HepG2 (cell line): Measurements from ENCODE around the gene N4BP2. TPM values are rescaled to one million over a fixed set of nuclear protein-coding genes. Genes with fewer than 3 reads are reported as not detected.
A peak's percentile ranks its signal among the peaks of the same experiment; 100 is the strongest.

Experiments used
- MBD4 ChIP-seq: IDR thresholded peaks from 2 replicates; pipeline ENCODE4 v1.6.1; 2012; ENCODE audit warnings: low read length, inconsistent platforms, borderline replicate concordance
- NCOR1 ChIP-seq: fragments of 200-600 bp; sonication (generic); IDR thresholded peaks from 2 replicates; pipeline ENCODE4 v1.7.0; 2017; ENCODE audit warnings: antibody characterized with exemption, low read length, borderline replicate concordance
- NFATC3 ChIP-seq: sonication (generic); formaldehyde crosslinking; IDR thresholded peaks from 2 replicates; pipeline ENCODE4 v1.5.1; 2020; ENCODE audit warnings: mild to moderate bottlenecking, missing genetic modification reagents
- TCF7 ChIP-seq: sonication (generic); IDR thresholded peaks from 2 replicates; pipeline ENCODE4 v1.6.1; 2016; ENCODE audit warnings: antibody characterized with exemption, low read depth
- ZSCAN12 ChIP-seq: sonication (generic); formaldehyde crosslinking; IDR thresholded peaks from 2 replicates; pipeline ENCODE4 v1.9.0; 2021; ENCODE audit warnings: mild to moderate bottlenecking, missing genetic modification reagents
- polyA plus RNA-seq, 8 experiments: library from polyadenylated mRNA; depleted of rRNA in 3 of 8; stranded (reverse) in 7 of 8; unstranded in 1 of 8; fragments of >200 nt; fragmentation: Illumina TruSeq in 4 of 8; extraction: Trizol in 4 of 8; gene quantifications; 2 replicates each; pipeline versions ENCODE4 v1.2.1 to v1.2.3, GENCODE V29; 2011 to 2016; ENCODE audit warnings: low read depth in 4 of 8, missing spikeins in 1 of 8, mixed read lengths in 1 of 8; ENCODE audit not compliant: insufficient read depth in 1 of 8
- total RNA-seq, 5 experiments: library from RNA; depleted of rRNA; stranded (reverse); fragments of >200 nt; fragmentation: Illumina TruSeq; extraction: Trizol; gene quantifications; 2 replicates each; pipeline ENCODE4 v1.2.3, GENCODE V29; 2016; ENCODE audit warnings: low read depth in 1 of 5
- TF ChIP-seq, protein P1 (sequence below): IDR thresholded peaks from 2 replicates; pipeline ENCODE4 v1.6.1; 2012; ENCODE audit warnings: low read length, improper control_type of control experiment
- TF ChIP-seq, protein P2 (sequence below), 2 experiments: sonication (generic) in 1 of 2; formaldehyde crosslinking in 1 of 2; IDR thresholded peaks; 2 replicates each; pipeline versions ENCODE4 v1.4.0 to v1.6.1; 2016 to 2020; ENCODE audit warnings: borderline replicate concordance in 1 of 2, low read depth in 1 of 2, mild to moderate bottlenecking in 1 of 2, missing genetic modification reagents in 1 of 2
- TF ChIP-seq, protein P3 (sequence below): sonication (generic); formaldehyde crosslinking; conservative IDR thresholded peaks from 2 replicates; pipeline ENCODE4 v1.4.0; 2020; ENCODE audit warnings: missing genetic modification reagents
- TF ChIP-seq, protein P4 (sequence below): fragments of 450-650 bp; IDR thresholded peaks from 2 replicates; pipeline ENCODE4 v1.6.1; 2017
- TF ChIP-seq, protein P5 (sequence below): sonication (generic); formaldehyde crosslinking; IDR thresholded peaks from 2 replicates; pipeline ENCODE4 v1.5.1; 2020; ENCODE audit warnings: mild to moderate bottlenecking, missing genetic modification reagents, borderline replicate concordance

N4BP2 gene
- total and polyA plus RNA-seq, 2 of the 13 experiments (the other 11 are each of a cell fraction or from before 2014, with no cell fraction given) = 5.6 to 12.9 TPM

DNA sequence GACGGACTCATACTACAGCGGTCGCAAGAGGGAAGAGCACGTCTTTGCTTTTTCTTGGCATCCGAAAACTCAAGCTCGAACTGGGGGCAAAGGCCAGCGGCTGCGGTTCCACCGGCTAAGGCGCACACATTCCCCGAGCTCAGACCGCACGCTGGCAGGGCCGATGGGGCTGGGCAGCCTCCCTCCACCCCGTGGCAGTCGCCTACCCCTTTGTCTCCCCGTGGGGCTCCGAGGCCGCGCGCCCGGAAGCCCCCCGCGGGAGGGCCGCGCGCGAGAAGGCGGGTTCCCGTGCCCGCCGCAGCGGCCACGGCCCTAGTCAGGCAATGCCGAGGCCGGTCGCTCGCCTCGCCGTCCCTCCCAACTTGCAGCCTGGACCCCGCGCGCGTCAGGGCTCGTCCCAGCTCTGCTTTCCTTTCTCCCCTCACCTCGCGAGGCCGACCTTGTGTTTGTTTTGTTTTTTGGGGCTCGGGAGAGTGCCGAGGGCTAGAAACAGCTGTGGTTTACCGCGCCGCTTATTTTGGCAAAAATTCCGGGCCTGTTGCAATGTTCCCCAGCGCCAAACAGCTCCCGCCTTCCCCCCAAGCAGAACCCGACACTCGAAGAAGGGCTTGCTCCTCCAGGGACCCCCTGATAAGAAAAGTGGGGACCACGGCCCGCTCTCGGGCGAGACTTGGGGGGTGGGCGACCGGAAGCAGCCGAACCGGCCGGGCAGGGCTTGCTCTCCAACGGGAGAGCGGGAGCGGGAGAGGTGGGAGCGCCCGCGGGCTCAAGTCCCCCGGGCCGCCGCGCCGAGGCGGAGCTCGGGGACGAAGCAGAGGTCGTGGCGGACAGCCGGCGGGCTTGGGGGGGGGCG, 561 bp upstream of the N4BP2 start (continued):
- TF ChIP-seq, protein P1, sequence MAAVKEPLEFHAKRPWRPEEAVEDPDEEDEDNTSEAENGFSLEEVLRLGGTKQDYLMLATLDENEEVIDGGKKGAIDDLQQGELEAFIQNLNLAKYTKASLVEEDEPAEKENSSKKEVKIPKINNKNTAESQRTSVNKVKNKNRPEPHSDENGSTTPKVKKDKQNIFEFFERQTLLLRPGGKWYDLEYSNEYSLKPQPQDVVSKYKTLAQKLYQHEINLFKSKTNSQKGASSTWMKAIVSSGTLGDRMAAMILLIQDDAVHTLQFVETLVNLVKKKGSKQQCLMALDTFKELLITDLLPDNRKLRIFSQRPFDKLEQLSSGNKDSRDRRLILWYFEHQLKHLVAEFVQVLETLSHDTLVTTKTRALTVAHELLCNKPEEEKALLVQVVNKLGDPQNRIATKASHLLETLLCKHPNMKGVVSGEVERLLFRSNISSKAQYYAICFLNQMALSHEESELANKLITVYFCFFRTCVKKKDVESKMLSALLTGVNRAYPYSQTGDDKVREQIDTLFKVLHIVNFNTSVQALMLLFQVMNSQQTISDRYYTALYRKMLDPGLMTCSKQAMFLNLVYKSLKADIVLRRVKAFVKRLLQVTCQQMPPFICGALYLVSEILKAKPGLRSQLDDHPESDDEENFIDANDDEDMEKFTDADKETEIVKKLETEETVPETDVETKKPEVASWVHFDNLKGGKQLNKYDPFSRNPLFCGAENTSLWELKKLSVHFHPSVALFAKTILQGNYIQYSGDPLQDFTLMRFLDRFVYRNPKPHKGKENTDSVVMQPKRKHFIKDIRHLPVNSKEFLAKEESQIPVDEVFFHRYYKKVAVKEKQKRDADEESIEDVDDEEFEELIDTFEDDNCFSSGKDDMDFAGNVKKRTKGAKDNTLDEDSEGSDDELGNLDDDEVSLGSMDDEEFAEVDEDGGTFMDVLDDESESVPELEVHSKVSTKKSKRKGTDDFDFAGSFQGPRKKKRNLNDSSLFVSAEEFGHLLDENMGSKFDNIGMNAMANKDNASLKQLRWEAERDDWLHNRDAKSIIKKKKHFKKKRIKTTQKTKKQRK = no peak
- TF ChIP-seq NFATC3 (CRISPR knock-in tag) (no peak), ZSCAN12 (CRISPR knock-in tag) (no peak), TCF7 (no peak), MBD4 (no peak), NCOR1 (no peak)
- TF ChIP-seq, protein P2, sequence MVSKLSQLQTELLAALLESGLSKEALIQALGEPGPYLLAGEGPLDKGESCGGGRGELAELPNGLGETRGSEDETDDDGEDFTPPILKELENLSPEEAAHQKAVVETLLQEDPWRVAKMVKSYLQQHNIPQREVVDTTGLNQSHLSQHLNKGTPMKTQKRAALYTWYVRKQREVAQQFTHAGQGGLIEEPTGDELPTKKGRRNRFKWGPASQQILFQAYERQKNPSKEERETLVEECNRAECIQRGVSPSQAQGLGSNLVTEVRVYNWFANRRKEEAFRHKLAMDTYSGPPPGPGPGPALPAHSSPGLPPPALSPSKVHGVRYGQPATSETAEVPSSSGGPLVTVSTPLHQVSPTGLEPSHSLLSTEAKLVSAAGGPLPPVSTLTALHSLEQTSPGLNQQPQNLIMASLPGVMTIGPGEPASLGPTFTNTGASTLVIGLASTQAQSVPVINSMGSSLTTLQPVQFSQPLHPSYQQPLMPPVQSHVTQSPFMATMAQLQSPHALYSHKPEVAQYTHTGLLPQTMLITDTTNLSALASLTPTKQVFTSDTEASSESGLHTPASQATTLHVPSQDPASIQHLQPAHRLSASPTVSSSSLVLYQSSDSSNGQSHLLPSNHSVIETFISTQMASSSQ (IDR thresholded peaks at IDR 0.05; ENCODE audit: low read depth) = no peak
- TF ChIP-seq, protein P2 (CRISPR knock-in tag; IDR thresholded peaks at IDR 0.05; ENCODE audit: borderline replicate concordance) = peak; percentile 61; the same call in 1 of the 2 replicates
- TF ChIP-seq, protein P3, sequence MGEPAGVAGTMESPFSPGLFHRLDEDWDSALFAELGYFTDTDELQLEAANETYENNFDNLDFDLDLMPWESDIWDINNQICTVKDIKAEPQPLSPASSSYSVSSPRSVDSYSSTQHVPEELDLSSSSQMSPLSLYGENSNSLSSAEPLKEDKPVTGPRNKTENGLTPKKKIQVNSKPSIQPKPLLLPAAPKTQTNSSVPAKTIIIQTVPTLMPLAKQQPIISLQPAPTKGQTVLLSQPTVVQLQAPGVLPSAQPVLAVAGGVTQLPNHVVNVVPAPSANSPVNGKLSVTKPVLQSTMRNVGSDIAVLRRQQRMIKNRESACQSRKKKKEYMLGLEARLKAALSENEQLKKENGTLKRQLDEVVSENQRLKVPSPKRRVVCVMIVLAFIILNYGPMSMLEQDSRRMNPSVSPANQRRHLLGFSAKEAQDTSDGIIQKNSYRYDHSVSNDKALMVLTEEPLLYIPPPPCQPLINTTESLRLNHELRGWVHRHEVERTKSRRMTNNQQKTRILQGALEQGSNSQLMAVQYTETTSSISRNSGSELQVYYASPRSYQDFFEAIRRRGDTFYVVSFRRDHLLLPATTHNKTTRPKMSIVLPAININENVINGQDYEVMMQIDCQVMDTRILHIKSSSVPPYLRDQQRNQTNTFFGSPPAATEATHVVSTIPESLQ = no peak
- TF ChIP-seq, protein P4, sequence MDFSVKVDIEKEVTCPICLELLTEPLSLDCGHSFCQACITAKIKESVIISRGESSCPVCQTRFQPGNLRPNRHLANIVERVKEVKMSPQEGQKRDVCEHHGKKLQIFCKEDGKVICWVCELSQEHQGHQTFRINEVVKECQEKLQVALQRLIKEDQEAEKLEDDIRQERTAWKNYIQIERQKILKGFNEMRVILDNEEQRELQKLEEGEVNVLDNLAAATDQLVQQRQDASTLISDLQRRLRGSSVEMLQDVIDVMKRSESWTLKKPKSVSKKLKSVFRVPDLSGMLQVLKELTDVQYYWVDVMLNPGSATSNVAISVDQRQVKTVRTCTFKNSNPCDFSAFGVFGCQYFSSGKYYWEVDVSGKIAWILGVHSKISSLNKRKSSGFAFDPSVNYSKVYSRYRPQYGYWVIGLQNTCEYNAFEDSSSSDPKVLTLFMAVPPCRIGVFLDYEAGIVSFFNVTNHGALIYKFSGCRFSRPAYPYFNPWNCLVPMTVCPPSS = no peak
- TF ChIP-seq, protein P5, sequence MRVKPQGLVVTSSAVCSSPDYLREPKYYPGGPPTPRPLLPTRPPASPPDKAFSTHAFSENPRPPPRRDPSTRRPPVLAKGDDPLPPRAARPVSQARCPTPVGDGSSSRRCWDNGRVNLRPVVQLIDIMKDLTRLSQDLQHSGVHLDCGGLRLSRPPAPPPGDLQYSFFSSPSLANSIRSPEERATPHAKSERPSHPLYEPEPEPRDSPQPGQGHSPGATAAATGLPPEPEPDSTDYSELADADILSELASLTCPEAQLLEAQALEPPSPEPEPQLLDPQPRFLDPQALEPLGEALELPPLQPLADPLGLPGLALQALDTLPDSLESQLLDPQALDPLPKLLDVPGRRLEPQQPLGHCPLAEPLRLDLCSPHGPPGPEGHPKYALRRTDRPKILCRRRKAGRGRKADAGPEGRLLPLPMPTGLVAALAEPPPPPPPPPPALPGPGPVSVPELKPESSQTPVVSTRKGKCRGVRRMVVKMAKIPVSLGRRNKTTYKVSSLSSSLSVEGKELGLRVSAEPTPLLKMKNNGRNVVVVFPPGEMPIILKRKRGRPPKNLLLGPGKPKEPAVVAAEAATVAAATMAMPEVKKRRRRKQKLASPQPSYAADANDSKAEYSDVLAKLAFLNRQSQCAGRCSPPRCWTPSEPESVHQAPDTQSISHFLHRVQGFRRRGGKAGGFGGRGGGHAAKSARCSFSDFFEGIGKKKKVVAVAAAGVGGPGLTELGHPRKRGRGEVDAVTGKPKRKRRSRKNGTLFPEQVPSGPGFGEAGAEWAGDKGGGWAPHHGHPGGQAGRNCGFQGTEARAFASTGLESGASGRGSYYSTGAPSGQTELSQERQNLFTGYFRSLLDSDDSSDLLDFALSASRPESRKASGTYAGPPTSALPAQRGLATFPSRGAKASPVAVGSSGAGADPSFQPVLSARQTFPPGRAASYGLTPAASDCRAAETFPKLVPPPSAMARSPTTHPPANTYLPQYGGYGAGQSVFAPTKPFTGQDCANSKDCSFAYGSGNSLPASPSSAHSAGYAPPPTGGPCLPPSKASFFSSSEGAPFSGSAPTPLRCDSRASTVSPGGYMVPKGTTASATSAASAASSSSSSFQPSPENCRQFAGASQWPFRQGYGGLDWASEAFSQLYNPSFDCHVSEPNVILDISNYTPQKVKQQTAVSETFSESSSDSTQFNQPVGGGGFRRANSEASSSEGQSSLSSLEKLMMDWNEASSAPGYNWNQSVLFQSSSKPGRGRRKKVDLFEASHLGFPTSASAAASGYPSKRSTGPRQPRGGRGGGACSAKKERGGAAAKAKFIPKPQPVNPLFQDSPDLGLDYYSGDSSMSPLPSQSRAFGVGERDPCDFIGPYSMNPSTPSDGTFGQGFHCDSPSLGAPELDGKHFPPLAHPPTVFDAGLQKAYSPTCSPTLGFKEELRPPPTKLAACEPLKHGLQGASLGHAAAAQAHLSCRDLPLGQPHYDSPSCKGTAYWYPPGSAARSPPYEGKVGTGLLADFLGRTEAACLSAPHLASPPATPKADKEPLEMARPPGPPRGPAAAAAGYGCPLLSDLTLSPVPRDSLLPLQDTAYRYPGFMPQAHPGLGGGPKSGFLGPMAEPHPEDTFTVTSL (CRISPR knock-in tag) = no peak
